Right lobe of liver (tissue), 6 donors: ENCODE measurements around the gene C16orf87. TPM values are rescaled to one million over a fixed set of nuclear protein-coding genes. Genes with fewer than 3 reads are reported as not detected.

Experiments used
- ATAC-seq, 4 donors: fragments of 200-7000 bp; cut with Tn5 transposase; one replicate each; pipeline ENCODE4 v1.9.1; 2020; ENCODE audit warnings: mild to moderate bottlenecking in 4 of 4, moderate library complexity in 4 of 4
- DNase-seq, 3 donors: peaks; one replicate each; pipeline ENCODE4 v3.0.0-alpha.2; 2020
- H3K27ac ChIP-seq, 3 donors: fragments of 200-600 bp; one replicate each; pipeline ENCODE4 v1.8.0; 2022
- H3K27me3 ChIP-seq, 2 donors: fragments of 200-600 bp; one replicate each; pipeline ENCODE4 v1.8.0; 2022
- H3K36me3 ChIP-seq, 4 donors: fragments of 200-600 bp; sonication (generic) in 1 of 4; one replicate each; pipeline versions ENCODE4 v1.5.1 to v1.8.0; 2017 to 2022; ENCODE audit warnings: control low read depth in 1 of 4
- H3K4me1 ChIP-seq, 4 donors: fragments of 200-600 bp; sonication (generic) in 1 of 4; one replicate each; pipeline versions ENCODE4 v1.5.1 to v1.8.0; 2017 to 2022; ENCODE audit warnings: control low read depth in 1 of 4
- H3K4me3 ChIP-seq, 3 donors: fragments of 200-600 bp; one replicate each; pipeline ENCODE4 v1.8.0; 2022
- H3K9me3 ChIP-seq, 4 donors: fragments of 200-600 bp; sonication (generic) in 1 of 4; one replicate each; pipeline versions ENCODE4 v1.5.1 to v1.8.0; 2017 to 2022; ENCODE audit warnings: control low read depth in 1 of 4
- CTCF ChIP-seq, 4 donors: fragments of 200-600 bp in 3 of 4; fragments of 450-650 bp in 1 of 4; IDR thresholded peaks; one replicate each; pipeline versions ENCODE4 v1.5.1 to v1.8.0; 2016 to 2022; ENCODE audit warnings: antibody characterized with exemption in 4 of 4, mild to moderate bottlenecking in 2 of 4
- POLR2A ChIP-seq: fragments of 450-650 bp; IDR thresholded peaks from one replicate; pipeline ENCODE4 v1.6.1; 2017; ENCODE audit warnings: antibody characterized with exemption, mild to moderate bottlenecking
- WGBS: methylation state at CpG from one replicate; pipeline ENCODE4 v1.1.6; 2018; ENCODE audit warnings: low coverage, low lambda C conversion rate; ENCODE audit not compliant: insufficient coverage; ENCODE audit errors: missing lambda C conversion rate; 5-methylcytosine and 5-hydroxymethylcytosine counted together
- intact Hi-C, 2 donors: fragments of 100-400 bp; cut with DNase I; formaldehyde crosslinking; loops; one replicate each; pipeline versions ENCODE4 v1.11.2 to v1.14.1; 2022
- total RNA-seq, 6 experiments: library from RNA; depleted of rRNA in 2 of 6; stranded (reverse); fragments of >200 nt in 2 of 6; fragmentation: NEBNext Ultra II Directional in 3 of 6; extraction: Animal tissue kit (Norgen Biotek cat#: 25700) in 3 of 6; gene quantifications; one replicate each; pipeline versions ENCODE4 v1.1.0 to v1.2.4, GENCODE V29; 2016 to 2023
- donor health status: DM: no; HTN: yes; CAD: no.
- donor health status: DM: no; HTN: no; CAD: no.
- donor health status: DM: no; HTN: no; CAD: no.
- donor health status: DM: no; HTN: yes; CAD: no.
- donor health status: DM: no; HTN: yes; CAD: no.

C16orf87 gene
- total RNA-seq, 6 experiments from 2014 or later: 5.5 to 9.8 (median 7.4) TPM

GRCh38 chr16:46790599-46791270 lies 40.2 kb downstream of the C16orf87 start:
- no peak for TF ChIP-seq CTCF (IDR thresholded peaks at IDR 0.05)
- TF ChIP-seq POLR2A: no peak
- intact Hi-C loops: no loop called here
- H3K27me3 ChIP-seq: no peaks in the 10 kb centered on the region
- peak overlapping the region in 1 of 3 donors; percentile 70 for H3K4me3 ChIP-seq
- no peak overlapping the region for H3K27ac ChIP-seq
- 87% methylated on average over 8 of the region's 8 CpGs for WGBS
- no peaks in the 10 kb centered on the region for H3K36me3 ChIP-seq
- H3K4me1 ChIP-seq: no peaks in the 10 kb centered on the region
- DNase-seq: no peak
- H3K9me3 ChIP-seq: no peaks in the 10 kb centered on the region
- no peak for ATAC-seq

- H3K4me3 ChIP-seq: peak overlapping the region; percentile 56 to 73 (median 70)
- DNase-seq: peak; percentile 88 to 92 (median 90)
- TF ChIP-seq CTCF (IDR thresholded peaks at IDR 0.05) (no peak), POLR2A (no peak)
- ATAC-seq: peak; percentile 99 to 100 (median 99)
- no peaks in the 10 kb centered on the region for H3K36me3 ChIP-seq
- 29% methylated on average over 6 of the region's 43 CpGs for WGBS
- no peaks in the 10 kb centered on the region for H3K4me1 ChIP-seq
- no peaks in the 10 kb centered on the region for H3K9me3 ChIP-seq
- intact Hi-C loops: no loop called here
- H3K27me3 ChIP-seq: no peaks in the 10 kb centered on the region
- H3K27ac ChIP-seq: peak overlapping the region in 1 of 3 donors; percentile 36
These were observed 41.2 kb downstream of the C16orf87 start for GRCh38 chr16:46789499-46790414.

- Histone ChIP-seq H3K36me3 (no peaks in the 10 kb centered on the region), H3K4me3 (no peak overlapping the region), H3K4me1 (no peaks in the 10 kb centered on the region), H3K27ac (no peak overlapping the region), H3K9me3 (no peaks in the 10 kb centered on the region), H3K27me3 (no peaks in the 10 kb centered on the region)
- ATAC-seq (peak in 2 of 4 donors; percentile 9), DNase-seq (no peak)
- 43% methylated on average over 3 of the region's 3 CpGs for WGBS
- intact Hi-C loops: no loop called here
- no peak for TF ChIP-seq CTCF (IDR thresholded peaks at IDR 0.05)
- no peak for TF ChIP-seq POLR2A
These were observed 42.0 kb downstream of the C16orf87 start for GRCh38 chr16:46788891-46789474.

GRCh38 chr16:46787909-46788308 lies 43.1 kb downstream of the C16orf87 start:
- no peak for ATAC-seq
- no peaks in the 10 kb centered on the region for H3K27me3 ChIP-seq
- no peak for TF ChIP-seq POLR2A
- no peak for TF ChIP-seq CTCF (IDR thresholded peaks at IDR 0.05)
- 50% methylated on average over 1 of the region's 1 CpG for WGBS
- no peak overlapping the region for H3K27ac ChIP-seq
- no peaks in the 10 kb centered on the region for H3K36me3 ChIP-seq
- H3K4me3 ChIP-seq: no peak overlapping the region
- DNase-seq: no peak
- intact Hi-C loops: no loop called here
- no peaks in the 10 kb centered on the region for H3K4me1 ChIP-seq
- H3K9me3 ChIP-seq: no peaks in the 10 kb centered on the region
